ENCODE results near the gene MRI1.
A peak's percentile ranks its signal among the peaks of the same experiment; 100 is the strongest.
"Not testable (repeated sequence)": the region's sequence is repeated elsewhere in the genome, so short reads cannot be mapped to it uniquely, and the experiment has no call there.

Gene MRI1

GRCh38 chr19:13764101-13764807 is at the start of gene MRI1:
TSS of gene MRI1 (plus strand) at chr19:13764522. CDS start at chr19:13764589, 67 bp downstream.
- DNase-seq (ENCODE audit: low read depth in 1 of 2, low spot score in 1 of 2): peak; percentile 30 to 61

GRCh38 chr19:13717194-13717643 is 47.1 kb upstream of the MRI1 start:
- no peak for DNase-seq (ENCODE audit: low read depth in 1 of 2, low spot score in 1 of 2)

- DNase-seq (ENCODE audit: low read depth in 1 of 2, low spot score in 1 of 2): no peak
Measured at GRCh38 chr19:13718733-13719132, 45.6 kb upstream of the MRI1 start.

GRCh38 chr19:13722146-13722545 is 42.2 kb upstream of the MRI1 start:
- DNase-seq (ENCODE audit: low read depth in 1 of 2, low spot score in 1 of 2): no peak

GRCh38 chr19:13723206-13723605 is 41.1 kb upstream of the MRI1 start:
- DNase-seq (ENCODE audit: low read depth in 1 of 2, low spot score in 1 of 2): no peak

- DNase-seq (ENCODE audit: low read depth in 1 of 2, low spot score in 1 of 2): no peak
Measured at GRCh38 chr19:13726323-13726722, 38.0 kb upstream of the MRI1 start.

GRCh38 chr19:13727798-13728197 is 36.5 kb upstream of the MRI1 start:
- DNase-seq (ENCODE audit: low read depth in 1 of 2, low spot score in 1 of 2): no peak

- no peak for DNase-seq (ENCODE audit: low read depth in 1 of 2, low spot score in 1 of 2)
Measured at GRCh38 chr19:13729859-13730258, 34.5 kb upstream of the MRI1 start.

- DNase-seq (ENCODE audit: low read depth in 1 of 2, low spot score in 1 of 2): peak; percentile 92 to 94
Measured at GRCh38 chr19:13731147-13731964, 33.0 kb upstream of the MRI1 start.

GRCh38 chr19:13732337-13732736 is 32.0 kb upstream of the MRI1 start:
- no peak for DNase-seq (ENCODE audit: low read depth in 1 of 2, low spot score in 1 of 2)

- DNase-seq (ENCODE audit: low read depth in 1 of 2, low spot score in 1 of 2): no peak
Measured at GRCh38 chr19:13734751-13735150, 29.6 kb upstream of the MRI1 start.

- DNase-seq (ENCODE audit: low read depth in 1 of 2, low spot score in 1 of 2): no peak
Measured at GRCh38 chr19:13738073-13738472, 26.2 kb upstream of the MRI1 start.

GRCh38 chr19:13741893-13742292 is 22.4 kb upstream of the MRI1 start:
- no peak for DNase-seq (ENCODE audit: low read depth in 1 of 2, low spot score in 1 of 2)

- DNase-seq (ENCODE audit: low read depth in 1 of 2, low spot score in 1 of 2): no peak
Measured at GRCh38 chr19:13742756-13743155, 21.6 kb upstream of the MRI1 start.

GRCh38 chr19:13744174-13744573 is 20.1 kb upstream of the MRI1 start:
- no peak for DNase-seq (ENCODE audit: low read depth in 1 of 2, low spot score in 1 of 2)

- DNase-seq (ENCODE audit: low read depth in 1 of 2, low spot score in 1 of 2): no peak
Measured at GRCh38 chr19:13747098-13747453, 17.2 kb upstream of the MRI1 start.

- no peak for DNase-seq (ENCODE audit: low read depth in 1 of 2, low spot score in 1 of 2)
Measured at GRCh38 chr19:13748169-13748828, 16.0 kb upstream of the MRI1 start.

- no peak for DNase-seq (ENCODE audit: low read depth in 1 of 2, low spot score in 1 of 2)
Measured at GRCh38 chr19:13751436-13751835, 12.9 kb upstream of the MRI1 start.

- not testable (repeated sequence) for DNase-seq (ENCODE audit: low read depth in 1 of 2, low spot score in 1 of 2)
Measured at GRCh38 chr19:13753622-13754021, 10.7 kb upstream of the MRI1 start.

GRCh38 chr19:13756210-13756609 is 8.1 kb upstream of the MRI1 start:
- DNase-seq (ENCODE audit: low read depth in 1 of 2, low spot score in 1 of 2): no peak

- no peak for DNase-seq (ENCODE audit: low read depth in 1 of 2, low spot score in 1 of 2)
Measured at GRCh38 chr19:13757805-13758772, 6.2 kb upstream of the MRI1 start.
